SIG-M5 treated with dmso at 0.1 percent for 504 hours (cell line): ENCODE measurements around the gene LACRT.
A peak's percentile ranks its signal among the peaks of the same experiment; 100 is the strongest.
"Not testable (repeated sequence)": the region's sequence is repeated elsewhere in the genome, so short reads cannot be mapped to it uniquely, and the experiment has no call there.

Experiments
- DNase-seq: peaks from one replicate; lab custom pipeline; 2025; ENCODE audit not compliant: unreplicated experiment; lab: John Stamatoyannopoulos, UW

The LACRT gene

DNA sequence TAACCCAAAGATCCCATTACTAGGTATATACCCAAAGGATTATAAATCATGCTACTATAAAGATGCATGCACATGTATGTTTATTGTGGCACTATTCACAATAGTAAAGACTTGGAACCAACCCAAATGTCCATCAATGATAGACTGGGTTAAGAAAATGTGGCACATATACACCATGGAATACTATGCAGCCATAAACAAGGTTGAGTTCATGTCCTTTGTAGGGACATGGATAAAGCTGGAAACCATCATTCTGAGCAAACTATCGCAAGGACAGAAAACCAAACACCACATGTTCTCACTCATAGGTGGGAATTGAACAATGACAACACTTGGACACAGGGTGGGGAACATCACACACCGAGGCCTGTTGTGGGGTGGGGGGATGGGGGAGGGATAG is 4.4 kb upstream of the LACRT start:
- not testable (repeated sequence) for DNase-seq

- no peak for DNase-seq
Measured at GRCh38 chr12:54631988-54632728, 2.5 kb downstream of the LACRT start.

DNA sequence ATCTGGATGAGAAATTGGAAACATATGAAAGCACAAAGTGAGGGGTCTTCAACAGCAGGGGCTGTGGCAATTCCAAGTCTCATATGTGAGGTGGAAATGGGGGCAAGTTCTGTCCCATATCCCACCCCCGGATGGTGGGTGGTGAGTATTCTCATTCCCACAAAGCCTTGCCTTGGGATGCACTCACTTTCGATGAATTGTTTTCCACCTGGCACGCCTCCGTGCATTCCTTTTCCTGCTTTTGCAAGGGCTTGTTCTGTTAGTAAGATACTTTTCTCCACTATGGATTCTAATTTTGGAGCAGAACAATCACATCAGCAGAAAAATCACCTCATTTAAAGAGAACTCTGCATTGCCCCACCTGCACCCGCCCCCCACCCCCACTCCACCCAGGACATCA is 3.1 kb downstream of the LACRT start:
- DNase-seq, result no peak

- DNase-seq, result no peak
Measured at GRCh38 chr12:54629925-54630324, 4.8 kb downstream of the LACRT start.

DNA sequence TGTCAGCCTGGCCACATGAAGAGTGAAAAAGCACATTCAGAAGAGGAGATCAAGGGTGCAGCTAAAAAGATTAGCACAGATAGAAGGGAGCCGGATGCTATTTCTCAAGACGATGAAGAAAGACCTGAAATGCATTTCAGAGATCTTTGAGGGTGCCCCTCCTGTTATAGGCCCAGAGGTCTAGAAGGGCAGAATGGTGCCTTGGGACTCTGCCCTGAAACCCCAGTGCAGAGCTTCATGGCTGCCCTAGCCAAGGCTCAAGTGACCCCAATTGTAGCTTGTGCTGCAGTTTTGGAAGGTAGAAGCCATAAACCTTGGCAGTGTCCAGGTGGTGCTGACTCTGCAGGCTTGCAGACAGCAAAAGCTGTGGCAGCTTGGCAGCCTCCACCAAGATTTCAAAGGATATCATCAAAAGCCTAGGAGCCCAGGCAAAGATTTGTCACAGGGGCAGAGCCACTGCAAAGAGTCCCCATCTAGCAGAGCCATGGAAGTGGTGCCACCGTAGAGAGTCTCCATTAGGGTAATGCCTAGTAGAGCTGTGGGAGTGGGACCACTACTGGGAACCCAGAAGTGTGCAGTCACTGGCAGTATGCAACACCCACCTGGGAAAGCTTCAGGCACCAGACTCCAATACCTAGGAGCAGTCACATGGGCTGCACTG is 6.4 kb downstream of the LACRT start:
- no peak for DNase-seq

- no peak for DNase-seq
Measured at GRCh38 chr12:54627304-54627703, 7.4 kb downstream of the LACRT start.

- no peak for DNase-seq
Measured at GRCh38 chr12:54625598-54625997, 9.1 kb downstream of the LACRT start.

GRCh38 chr12:54624315-54625279 is 10.1 kb downstream of the LACRT start:
- DNase-seq, result no peak

- peak; percentile 34 for DNase-seq
Measured at GRCh38 chr12:54622463-54623183, 12.1 kb downstream of the LACRT start.

GRCh38 chr12:54616933-54617680 is 17.6 kb downstream of the LACRT start:
- DNase-seq, result no peak

- DNase-seq, result no peak
Measured at GRCh38 chr12:54612225-54612750, 22.4 kb downstream of the LACRT start.

GRCh38 chr12:54611715-54612149 is 23.0 kb downstream of the LACRT start:
- no peak for DNase-seq

- DNase-seq, result no peak
Measured at GRCh38 chr12:54608769-54609168, 25.9 kb downstream of the LACRT start.

GRCh38 chr12:54608156-54608555 is 26.5 kb downstream of the LACRT start:
- DNase-seq, result no peak

- DNase-seq, result no peak
Measured at GRCh38 chr12:54606556-54606955, 28.1 kb downstream of the LACRT start.

GRCh38 chr12:54605138-54605970 is 29.3 kb downstream of the LACRT start:
- DNase-seq, result no peak

DNA sequence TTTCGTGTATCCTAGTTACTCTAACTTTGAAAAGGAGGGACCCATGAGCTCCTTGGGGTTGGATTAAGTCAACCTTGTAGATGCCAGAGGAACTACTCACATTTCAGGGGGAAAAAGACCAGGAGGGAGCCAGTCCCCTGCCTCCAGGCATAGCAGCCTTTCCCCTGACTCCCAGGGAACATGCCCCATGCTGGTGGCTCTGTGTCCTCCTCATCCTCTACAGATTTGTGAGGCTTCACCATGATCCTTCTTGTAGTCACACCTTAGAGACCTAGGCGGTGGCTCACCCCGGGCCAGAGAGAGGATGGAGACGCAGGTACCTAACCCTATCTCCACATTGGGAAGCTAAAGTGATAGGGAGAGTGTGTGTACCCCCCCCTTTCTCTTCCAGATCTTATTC is 30.3 kb downstream of the LACRT start:
- DNase-seq, result no peak

DNA sequence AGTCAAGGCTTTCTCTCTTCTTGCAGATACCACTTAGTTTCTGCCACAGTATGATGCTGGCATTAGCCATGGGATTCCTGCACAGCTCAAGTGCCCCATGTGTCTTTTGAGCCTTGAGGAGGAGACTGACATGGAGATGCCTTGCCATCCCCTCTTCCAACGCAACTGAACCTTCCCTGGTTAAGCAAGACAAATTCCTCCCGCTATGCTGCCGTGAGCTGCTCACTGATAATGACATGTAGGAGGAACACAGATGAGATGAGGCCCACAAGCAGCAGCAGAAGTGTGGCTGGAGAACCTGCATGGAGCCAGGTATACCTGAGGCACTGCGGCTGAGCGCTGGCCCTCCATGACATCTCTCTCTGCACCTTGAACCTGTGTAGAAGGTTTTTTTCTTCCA is 30.8 kb downstream of the LACRT start:
- no peak for DNase-seq
